Fibroblast of pulmonary artery (primary cell): ENCODE measurements around the gene SORBS1.

Experiments used
- DNase-seq: peaks from one replicate; pipeline ENCODE4 v3.0.0-alpha.2; 2010; ENCODE audit warnings: low read depth
- H3K4me3 ChIP-seq: replicated peaks from 2 replicates; pipeline ENCODE4 v1.5.1; 2011; ENCODE audit warnings: low read depth, mild to moderate bottlenecking, control low read depth, low read length, moderate library complexity
- TF ChIP-seq, protein P1 (sequence below): IDR thresholded peaks from 2 replicates; pipeline ENCODE4 v1.5.1; 2011; ENCODE audit warnings: mild to moderate bottlenecking, control low read depth, low read length, inconsistent platforms; ENCODE audit errors: missing control alignments

Gene SORBS1

DNA sequence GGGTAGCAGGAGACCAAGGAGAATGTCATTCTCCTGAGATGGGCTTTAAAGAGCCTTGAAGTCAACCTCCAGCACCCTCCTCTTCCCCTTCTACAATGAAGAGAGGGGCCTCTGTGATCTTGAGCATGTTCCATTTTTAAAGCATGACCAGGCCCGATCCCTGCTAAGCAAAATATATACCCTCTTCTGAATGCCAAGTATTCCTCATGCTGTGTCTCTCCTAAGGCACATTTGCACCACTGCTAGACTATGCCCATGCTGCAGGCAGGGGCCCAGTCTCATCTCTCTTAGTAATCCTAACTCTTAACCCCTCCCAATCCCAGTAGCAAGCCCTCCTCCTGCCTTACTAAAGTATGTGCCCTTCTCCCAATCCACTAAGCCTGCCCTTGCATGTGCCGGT lies 18.4 kb downstream of the SORBS1 start:
- DNase-seq, result no peak
- no peak overlapping the region for H3K4me3 ChIP-seq
- TF ChIP-seq, protein P1, sequence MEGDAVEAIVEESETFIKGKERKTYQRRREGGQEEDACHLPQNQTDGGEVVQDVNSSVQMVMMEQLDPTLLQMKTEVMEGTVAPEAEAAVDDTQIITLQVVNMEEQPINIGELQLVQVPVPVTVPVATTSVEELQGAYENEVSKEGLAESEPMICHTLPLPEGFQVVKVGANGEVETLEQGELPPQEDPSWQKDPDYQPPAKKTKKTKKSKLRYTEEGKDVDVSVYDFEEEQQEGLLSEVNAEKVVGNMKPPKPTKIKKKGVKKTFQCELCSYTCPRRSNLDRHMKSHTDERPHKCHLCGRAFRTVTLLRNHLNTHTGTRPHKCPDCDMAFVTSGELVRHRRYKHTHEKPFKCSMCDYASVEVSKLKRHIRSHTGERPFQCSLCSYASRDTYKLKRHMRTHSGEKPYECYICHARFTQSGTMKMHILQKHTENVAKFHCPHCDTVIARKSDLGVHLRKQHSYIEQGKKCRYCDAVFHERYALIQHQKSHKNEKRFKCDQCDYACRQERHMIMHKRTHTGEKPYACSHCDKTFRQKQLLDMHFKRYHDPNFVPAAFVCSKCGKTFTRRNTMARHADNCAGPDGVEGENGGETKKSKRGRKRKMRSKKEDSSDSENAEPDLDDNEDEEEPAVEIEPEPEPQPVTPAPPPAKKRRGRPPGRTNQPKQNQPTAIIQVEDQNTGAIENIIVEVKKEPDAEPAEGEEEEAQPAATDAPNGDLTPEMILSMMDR, result no peak

DNA sequence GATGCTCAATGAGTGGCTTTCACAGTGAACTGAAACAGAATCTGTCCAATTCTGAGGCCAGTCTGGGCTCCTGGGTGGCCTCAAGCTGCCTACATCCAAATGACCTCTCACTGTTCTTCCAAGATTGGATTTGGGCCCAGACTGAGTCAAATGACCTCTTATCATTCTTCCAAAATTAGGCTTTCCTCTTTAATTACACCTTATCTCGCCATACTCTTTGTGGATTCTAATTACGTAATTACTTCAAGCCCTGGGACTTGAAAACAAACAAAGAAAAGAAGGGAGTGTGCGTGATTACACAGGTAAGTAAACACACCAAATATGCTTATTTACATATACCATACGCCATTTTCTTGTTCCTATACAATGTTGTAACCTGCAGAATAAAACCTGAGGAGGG lies 18.8 kb downstream of the SORBS1 start:
- TF ChIP-seq, protein P1, result no peak
- no peak overlapping the region for H3K4me3 ChIP-seq
- no peak for DNase-seq

DNA sequence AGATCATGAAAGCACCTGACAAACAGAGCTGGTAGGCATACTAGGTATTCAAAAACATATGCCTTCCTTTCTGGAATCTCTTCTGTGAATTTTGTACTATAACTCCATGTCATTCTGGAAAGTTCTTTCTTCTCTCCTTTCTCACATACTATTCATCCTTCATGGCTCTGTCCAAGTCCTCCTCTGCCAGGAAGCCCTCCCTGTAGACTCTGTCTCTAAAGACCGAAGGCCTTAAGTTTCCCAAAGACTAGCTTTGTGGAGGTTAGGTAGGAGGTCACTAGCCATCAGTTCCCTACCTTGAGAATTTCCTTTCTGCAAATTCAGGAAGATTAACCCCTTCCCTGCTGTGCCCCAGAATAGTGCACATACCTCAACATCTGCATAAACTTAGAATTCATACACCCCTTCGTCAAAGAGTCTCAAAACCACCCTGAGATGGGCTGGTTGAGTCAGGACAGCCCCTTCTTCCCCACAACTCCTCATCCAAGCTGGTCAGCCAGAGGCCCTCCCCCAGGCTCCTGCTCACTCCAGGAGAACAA lies 20.6 kb downstream of the SORBS1 start:
- DNase-seq, result no peak
- TF ChIP-seq, protein P1, result no peak
- H3K4me3 ChIP-seq, result no peak overlapping the region

DNA sequence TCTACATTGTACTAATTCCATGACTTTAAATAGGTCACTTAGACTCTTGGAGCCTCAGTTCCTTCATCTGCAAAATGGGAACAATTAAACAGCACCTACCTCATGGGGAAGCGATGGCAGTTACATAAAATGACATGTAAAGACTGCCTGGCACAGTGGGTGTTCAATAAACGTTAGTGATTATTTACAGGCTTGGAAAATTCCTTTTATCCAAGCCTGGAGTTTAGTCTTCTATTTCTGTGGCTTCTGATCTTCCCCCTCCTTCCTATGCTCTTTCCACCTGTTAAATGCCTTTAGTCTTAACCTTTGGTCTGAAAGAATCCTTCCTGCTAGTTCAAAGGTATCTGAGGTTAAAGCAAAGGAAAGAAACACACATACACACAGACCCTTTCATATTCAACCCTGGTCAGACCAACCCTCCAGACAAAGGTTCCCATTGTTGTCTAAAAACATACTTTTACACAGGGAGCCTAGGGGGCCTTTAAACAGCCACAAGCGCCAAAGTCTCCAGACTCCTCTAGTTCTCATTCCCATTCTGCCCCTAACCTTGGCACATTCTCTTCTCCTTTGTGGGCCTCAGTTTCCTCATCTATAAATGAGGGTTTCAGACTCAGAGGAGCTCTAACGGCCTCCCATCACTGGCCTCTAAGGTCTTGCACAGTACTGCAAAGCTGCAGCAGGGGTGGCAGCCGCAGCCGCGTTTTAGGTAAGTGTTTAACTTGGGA lies 21.4 kb downstream of the SORBS1 start:
- no peak overlapping the region for H3K4me3 ChIP-seq
- TF ChIP-seq, protein P1, result no peak
- DNase-seq, result no peak

DNA sequence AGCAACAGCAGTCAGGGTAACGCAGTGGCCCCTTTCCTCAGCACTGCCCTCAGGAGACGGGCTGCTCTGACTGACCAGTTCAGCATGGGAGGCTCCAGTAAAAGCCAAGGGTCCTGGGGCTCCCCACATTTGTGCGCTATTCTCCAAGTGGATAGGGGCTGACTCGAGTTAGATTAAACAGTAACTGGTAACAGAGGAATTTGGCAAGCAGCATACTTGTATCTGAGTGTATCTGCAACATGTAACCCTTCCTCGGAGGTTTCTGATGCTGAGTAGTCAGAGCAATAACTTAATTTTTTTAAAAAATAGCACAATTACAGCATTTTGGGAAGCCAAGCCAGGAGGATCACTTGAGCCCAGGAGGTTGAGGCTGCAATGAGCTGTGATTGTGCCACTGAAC lies 22.8 kb downstream of the SORBS1 start:
- no peak for DNase-seq
- TF ChIP-seq, protein P1, result no peak

DNA sequence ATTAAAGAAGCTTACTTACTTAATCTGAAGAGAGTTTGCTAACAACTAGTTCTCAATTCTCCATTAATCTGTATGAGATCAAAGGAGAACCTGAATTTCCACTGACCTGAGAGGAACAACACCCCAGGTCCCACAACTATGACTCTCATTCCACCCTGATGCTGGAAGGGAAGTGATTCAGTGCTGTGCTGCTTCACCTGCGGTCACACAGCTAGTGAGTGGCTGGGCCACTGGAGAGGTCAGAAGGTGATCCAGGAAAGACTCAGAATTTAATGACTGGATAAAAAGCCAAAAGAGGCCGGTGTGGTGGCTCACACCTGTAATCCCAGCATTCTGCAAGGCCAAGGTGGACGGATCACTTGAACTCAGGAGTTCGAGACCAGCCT lies 23.6 kb downstream of the SORBS1 start:
- TF ChIP-seq, protein P1, result no peak

More for the DNA sequence above, 22.8 kb downstream of the SORBS1 start:
- H3K4me3 ChIP-seq, result no peak overlapping the region

More for the DNA sequence above, 23.6 kb downstream of the SORBS1 start:
- no peak overlapping the region for H3K4me3 ChIP-seq
- no peak for DNase-seq
